Erythroblast (primary cell): Measurements from ENCODE around the gene CHIC1.
"Not testable (repeated sequence)": the region's sequence is repeated elsewhere in the genome, so short reads cannot be mapped to it uniquely, and the experiment has no call there.

Source experiments
- GATA1 ChIP-seq: IDR thresholded peaks from 2 replicates; pipeline ENCODE4 v1.6.1; 2011; ENCODE audit warnings: low read depth, mild to moderate bottlenecking, control low read depth, low read length, moderate library complexity
- POLR2A ChIP-seq: IDR thresholded peaks from 2 replicates; pipeline ENCODE4 v1.6.1; 2011; ENCODE audit warnings: mild to moderate bottlenecking, low read length

GRCh38 chrX:73707014-73707413 lies 144.0 kb downstream of the CHIC1 start:
- TF ChIP-seq POLR2A, GATA1: not testable (repeated sequence)
